Gastrocnemius medialis (tissue), 4 donors: Measurements from ENCODE around the gene PCCB.

Source experiments
- CTCF ChIP-seq, 5 experiments: fragments of 450-650 bp in 3 of 5; fragments of 200-600 bp in 2 of 5; sonication (generic) in 2 of 5; IDR thresholded peaks in 4 of 5; conservative IDR thresholded peaks in 1 of 5; 1 replicate in 4 of 5; 2 replicates in 1 of 5; pipeline ENCODE4 v1.5.1; 2016 to 2019; ENCODE audit warnings: antibody characterized with exemption in 5 of 5, mild to moderate bottlenecking in 3 of 5, moderate library complexity in 3 of 5
- POLR2A ChIP-seq, 2 donors: fragments of 450-650 bp; IDR thresholded peaks; one replicate each; pipeline ENCODE4 v1.6.1; 2017; ENCODE audit warnings: antibody characterized with exemption in 2 of 2, mild to moderate bottlenecking in 2 of 2, moderate library complexity in 2 of 2

- TF ChIP-seq CTCF (IDR thresholded peaks at IDR 0.05 in 4 of 5, conservative IDR thresholded peaks at IDR 0.05 in 1 of 5) (no peak), POLR2A (IDR thresholded peaks at IDR 0.05) (no peak)
These were observed 20.0 kb downstream of the PCCB start for GRCh38 chr3:136270179-136270578.
